ENCODE data around the gene TBXT.
"Not testable (repeated sequence)": the region's sequence is repeated elsewhere in the genome, so short reads cannot be mapped to it uniquely, and the experiment has no call there.

The TBXT gene

GRCh38 chr6:166167801-166168615, at the start of gene TBXT:
TSS of gene TBXT (minus strand) at chr6:166167851. CDS start at chr6:166167591, 260 bp downstream.
- peak; percentile 30 for DNase-seq

GRCh38 chr6:166207284-166207561, 39.6 kb upstream of the TBXT start:
- no peak for DNase-seq

DNA sequence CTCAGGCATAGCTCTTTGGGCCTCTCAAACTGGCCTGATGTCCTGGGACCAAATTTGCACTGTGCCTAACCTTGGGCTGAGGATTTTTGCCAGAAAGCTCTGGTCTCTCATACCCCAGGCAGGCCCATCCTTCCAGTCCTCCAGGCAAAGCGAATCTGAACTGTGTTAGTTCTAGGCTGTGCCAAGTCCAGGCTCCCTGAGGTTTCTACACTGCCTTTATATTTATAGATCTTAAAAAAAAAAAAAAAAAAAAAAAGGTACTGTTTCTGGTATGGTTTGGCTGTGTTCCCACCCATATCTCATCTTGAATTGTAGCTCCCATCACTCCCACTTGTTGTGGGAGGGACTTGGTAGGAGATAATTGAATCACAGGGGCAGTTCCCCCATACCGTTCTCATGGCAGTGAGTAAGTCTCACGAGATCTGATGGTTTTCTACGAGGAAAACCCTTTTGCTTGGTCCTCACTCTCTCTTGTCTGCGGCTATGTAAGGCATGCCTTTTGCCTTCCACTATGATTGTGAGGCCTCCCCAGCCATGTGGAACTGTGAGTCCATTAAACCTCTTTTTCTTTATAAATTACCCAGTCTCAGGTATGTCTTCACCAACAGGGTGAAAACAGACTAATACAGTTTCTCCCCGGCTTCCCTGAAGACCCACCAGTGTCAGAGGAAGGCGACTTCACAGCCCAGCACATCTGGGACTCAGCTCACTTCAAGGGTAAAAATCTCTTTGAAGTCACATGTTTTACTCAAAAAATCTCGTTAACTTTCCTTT, 39.0 kb upstream of the TBXT start:
- peak; percentile 12 for DNase-seq

DNA sequence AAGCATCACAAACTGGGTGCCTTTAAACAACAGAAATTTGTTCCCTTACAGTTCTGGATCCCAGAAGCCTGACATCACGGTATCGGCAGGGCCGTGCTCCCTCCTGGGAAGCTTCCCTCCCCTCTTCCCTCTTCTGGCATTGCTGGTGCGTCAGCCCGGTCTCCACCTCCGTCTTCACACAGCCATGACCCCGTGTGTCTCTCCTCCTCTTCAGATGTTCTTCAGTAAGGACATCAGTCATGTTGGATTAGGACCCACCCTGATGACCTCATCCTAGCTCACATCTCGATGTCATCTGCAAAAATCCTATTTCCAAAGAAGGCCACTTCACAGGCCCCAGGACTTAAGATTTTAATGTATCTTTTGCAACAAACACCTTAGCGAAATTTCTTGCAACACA, 38.4 kb upstream of the TBXT start:
- DNase-seq = no peak

- no peak for DNase-seq
These were observed 37.4 kb upstream of the TBXT start for GRCh38 chr6:166204852-166205650.

- DNase-seq = no peak
These were observed 36.1 kb upstream of the TBXT start for GRCh38 chr6:166203641-166204222.

- DNase-seq = no peak
These were observed 35.5 kb upstream of the TBXT start for GRCh38 chr6:166203003-166203640.

DNA sequence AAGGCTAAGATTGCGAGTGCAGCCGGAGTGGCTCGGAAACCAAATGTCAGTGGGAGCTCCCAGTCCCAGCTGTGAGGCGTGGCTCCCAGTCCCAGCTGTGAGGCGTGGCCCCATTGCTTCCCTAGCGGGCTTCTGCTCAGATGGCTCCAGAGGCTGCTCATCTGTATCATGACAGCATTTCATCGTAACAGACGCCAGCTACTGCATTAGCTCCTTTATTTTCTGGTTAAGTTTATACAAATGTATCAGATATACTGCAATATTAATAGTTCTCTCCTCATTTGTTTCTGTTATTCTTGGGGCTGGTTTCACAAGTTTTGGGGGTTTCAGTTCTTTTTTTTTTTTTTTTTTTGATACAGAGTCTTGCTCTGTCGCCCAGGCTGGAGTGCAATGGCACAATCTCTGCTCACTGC, 34.7 kb upstream of the TBXT start:
- DNase-seq = no peak

GRCh38 chr6:166201878-166202277, 34.2 kb upstream of the TBXT start:
- DNase-seq = no peak

DNA sequence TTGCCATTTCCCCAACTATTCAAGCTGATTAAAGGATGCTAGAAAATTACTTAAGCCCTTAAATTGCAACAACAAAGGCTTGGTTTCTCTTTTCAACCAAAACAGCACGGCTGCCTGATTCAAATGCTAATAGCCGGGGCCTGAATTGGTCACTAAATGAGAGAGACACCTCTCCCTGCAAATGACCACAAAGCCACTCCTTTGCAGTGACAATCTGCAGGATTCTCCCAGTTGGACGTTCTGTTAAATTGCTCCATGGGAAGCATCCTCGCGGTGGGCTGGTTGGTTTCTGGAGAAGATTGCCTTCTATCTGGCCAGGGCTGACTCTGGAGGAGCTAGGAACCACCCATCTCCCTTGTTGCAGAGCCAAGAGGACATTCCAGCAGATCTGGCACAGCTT, 29.7 kb upstream of the TBXT start:
- no peak for DNase-seq

DNA sequence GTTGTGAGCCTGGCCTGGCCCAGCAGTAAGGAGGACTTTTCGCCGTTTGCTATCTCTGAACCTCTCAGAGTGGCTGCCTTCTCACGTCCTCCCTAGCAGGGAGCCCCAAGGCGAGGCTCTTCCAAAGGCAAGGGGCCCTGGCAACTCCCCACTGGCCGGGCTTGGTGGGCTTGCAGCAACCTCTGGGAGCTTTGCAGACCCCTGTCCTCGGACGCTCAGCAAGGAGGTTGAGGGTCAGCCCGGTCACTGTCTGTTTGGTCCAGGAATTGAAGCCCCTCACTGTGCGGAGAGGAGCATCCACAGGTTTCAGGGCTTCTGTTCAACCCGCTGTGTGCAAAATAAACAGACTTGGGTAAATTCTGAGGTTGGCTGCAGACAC, 28.2 kb upstream of the TBXT start:
- no peak for DNase-seq

GRCh38 chr6:166194914-166195859, 27.5 kb upstream of the TBXT start:
- DNase-seq = no peak

DNA sequence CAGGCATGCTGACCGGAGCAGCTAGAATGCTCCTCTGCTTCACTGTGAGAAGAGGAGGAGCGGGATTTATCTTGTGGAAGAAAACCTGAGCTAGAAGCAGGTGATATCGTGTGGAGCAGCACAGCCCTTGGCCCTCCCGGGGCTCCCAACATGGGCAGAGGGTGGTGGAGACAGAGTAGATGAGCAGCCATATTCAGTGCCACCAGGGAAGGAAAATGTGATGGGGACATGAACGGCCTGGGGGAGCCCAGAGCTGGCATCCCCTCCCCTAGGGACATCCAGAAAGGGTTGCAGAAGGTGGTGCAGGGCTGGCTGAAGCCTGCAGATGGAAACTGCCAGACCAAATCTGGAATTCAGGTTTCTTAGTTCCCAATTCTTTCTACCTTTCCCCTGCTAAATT, 24.9 kb upstream of the TBXT start:
- no peak for DNase-seq

DNA sequence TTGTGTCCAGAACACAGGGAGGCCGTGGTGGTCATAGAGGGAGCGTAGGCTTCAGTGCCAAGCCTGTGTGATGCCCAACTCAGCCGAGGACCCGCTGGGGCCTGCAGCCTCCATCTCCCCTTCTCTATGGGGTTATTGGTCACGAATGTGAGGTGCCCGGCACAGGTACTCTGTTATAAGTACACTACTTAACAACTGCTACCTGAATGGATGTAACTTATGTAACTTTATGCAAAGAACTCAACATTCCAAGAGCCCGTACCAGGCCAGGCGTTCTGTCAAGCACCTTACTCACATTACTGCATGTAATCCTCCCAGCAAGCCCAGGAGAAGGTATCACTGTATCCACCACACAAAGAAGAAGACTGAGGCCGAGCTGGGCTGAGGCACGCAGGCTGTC, 24.5 kb upstream of the TBXT start:
- DNase-seq = no peak

DNA sequence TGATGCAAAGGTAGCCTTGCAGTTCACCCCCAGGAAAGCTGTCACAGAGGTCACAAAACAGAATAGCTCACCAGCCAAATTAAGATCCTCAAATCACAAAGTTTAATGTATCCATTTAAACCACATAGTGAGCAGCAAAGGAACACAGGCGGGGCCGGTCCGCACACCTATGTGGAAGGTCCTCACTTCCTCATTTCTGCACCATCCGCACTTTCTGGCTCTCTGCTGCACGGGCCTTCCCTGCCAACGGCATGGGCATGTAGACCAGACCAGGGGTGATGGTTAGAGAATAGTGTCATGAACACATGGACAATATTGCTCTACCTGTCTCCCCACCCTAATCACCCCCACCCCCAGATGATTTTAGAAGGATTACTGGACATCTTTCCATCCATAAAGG, 12.1 kb upstream of the TBXT start:
- DNase-seq = no peak

DNA sequence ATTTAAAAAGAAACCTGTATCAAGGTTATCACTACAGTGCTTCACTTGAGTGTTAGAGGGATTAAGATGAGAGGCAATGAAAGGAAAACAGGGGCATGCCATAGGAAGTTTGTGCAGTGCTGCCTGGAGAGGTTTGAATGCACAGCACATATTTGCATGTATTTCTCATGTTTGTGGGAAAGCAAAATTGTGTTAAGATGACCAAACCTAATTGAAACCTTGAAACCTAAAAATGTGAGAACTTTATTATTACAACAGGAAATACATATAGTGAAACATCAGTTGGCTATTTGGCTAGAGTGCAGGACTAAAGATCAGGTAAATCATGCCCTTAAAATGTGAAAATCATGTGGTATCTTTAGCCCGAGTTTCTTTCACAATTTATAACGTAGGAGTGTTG, 8.5 kb upstream of the TBXT start:
- no peak for DNase-seq

DNA sequence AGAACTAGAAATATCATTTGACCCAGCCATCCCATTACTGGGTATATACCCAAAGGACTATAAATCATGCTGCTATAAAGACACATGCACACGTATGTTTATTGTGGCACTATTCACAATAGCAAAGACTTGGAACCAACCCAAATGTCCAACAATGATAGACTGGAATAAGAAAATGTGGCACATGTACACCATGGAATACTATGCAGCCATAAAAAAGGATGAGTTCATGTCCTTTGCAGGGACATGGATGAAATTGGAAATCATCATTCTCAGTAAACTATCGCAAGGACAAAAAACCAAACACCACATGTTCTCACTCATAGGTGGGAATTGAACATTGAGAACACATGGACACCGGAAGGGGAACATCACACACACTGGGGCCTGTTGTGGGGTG, 7.4 kb upstream of the TBXT start:
- DNase-seq = not testable (repeated sequence)

DNA sequence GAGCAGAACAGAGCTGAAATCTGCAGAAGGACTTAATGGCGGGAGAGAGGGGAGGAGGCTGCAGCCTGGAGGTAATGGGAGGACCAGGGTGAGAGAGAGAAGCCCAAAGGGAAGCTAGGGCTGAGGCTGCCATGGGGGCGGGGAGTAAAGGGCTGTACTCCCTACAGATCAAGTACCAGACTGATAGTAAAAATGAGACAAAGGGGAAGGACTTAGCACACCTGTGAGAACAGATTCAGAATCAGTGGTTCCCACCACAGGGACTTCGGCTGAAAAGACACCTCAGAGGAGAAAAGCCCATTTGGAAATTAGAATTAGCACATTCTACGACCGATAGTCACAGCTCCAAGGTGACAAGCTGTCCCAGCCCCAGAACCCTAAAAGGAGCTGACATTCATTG, 6.4 kb upstream of the TBXT start:
- no peak for DNase-seq

DNA sequence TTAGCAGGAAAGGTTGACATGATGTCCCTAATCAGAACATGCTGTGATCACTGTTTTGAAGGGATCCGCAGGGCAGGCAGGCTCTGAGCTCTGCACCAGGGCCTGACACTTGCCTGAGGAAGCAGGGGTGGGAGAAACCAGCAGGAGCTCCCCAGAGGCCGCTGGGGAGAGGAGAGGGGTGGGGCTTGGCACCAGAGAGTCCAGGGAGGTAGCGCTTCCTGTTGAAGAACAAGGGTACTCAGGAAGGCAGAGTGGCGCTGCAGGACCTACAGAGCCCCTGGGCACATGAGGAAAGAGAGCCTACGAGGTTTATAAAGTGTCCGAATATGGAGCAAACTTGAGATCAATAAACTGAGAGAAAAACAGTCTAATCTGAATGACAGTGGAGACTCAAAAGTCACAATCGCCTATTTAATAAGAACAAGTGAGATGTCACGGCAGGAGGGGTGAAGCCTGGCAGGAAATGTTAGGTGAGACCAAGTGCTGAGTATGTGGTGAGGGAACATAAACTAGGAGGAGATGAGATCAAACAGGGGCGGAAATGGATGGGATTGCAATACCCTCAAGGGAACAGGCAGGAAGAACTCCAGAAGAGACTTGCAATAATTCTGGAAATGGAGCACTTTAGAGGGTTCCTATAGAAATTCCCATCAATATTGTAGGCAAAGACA, 5.8 kb upstream of the TBXT start:
- DNase-seq = peak; percentile 7

GRCh38 chr6:166172546-166172945, 4.9 kb upstream of the TBXT start:
- no peak for DNase-seq

Data from activated CD4-positive, alpha-beta T cell treated with anti-CD3 and anti-CD28 coated beads for 48 hours (primary cell).